Measurements from ENCODE around the gene MAVS.

DNA sequence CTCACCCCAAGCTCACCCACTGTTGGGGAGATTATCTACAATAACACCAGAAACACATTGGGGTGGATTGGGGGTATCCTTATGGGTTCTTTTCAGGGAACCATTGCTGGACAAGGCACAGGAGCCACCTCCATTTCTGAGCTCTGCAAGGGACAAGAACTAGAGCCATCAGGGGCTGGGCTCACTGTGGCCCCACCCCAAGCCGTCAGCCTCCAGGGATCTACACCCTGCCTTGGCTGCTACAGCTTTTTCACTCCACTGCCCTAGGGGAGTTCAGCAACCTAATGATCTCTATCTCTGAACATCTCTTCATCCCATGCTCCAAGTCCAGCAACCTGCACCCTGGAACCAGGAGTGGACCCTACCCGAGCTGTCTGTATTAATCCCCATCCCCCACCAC is 21.2 kb downstream of the MAVS start:
- TF ChIP-seq, protein P1, sequence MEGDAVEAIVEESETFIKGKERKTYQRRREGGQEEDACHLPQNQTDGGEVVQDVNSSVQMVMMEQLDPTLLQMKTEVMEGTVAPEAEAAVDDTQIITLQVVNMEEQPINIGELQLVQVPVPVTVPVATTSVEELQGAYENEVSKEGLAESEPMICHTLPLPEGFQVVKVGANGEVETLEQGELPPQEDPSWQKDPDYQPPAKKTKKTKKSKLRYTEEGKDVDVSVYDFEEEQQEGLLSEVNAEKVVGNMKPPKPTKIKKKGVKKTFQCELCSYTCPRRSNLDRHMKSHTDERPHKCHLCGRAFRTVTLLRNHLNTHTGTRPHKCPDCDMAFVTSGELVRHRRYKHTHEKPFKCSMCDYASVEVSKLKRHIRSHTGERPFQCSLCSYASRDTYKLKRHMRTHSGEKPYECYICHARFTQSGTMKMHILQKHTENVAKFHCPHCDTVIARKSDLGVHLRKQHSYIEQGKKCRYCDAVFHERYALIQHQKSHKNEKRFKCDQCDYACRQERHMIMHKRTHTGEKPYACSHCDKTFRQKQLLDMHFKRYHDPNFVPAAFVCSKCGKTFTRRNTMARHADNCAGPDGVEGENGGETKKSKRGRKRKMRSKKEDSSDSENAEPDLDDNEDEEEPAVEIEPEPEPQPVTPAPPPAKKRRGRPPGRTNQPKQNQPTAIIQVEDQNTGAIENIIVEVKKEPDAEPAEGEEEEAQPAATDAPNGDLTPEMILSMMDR (IDR thresholded peaks at IDR 0.05): no peak
- no peak for TF ChIP-seq POLR2A (IDR thresholded peaks at IDR 0.05)

Data from testis (tissue), 2 donors.